GM12878 (cell line): ENCODE data around the gene SHROOM2.

Source experiments
- CBFB ChIP-seq: IDR thresholded peaks from 2 replicates; pipeline ENCODE4 v1.6.1; 2016; ENCODE audit warnings: antibody characterized with exemption, low read depth
- POLR2A ChIP-seq: IDR thresholded peaks from 2 replicates; pipeline ENCODE4 v1.6.1; 2011; ENCODE audit warnings: low read depth, mild to moderate bottlenecking, low read length
- RB1 ChIP-seq: fragments of 450-650 bp; formaldehyde crosslinking; IDR thresholded peaks from 2 replicates; pipeline ENCODE4 v1.6.1; 2017; ENCODE audit warnings: mild to moderate bottlenecking, borderline replicate concordance
- RCOR1 ChIP-seq: conservative IDR thresholded peaks from 2 replicates; pipeline ENCODE4 v1.6.1; 2012; ENCODE audit warnings: low read depth, low read length, improper control_type of control experiment
- SMC3 ChIP-seq: IDR thresholded peaks from 2 replicates; pipeline ENCODE4 v1.6.1; 2011; ENCODE audit warnings: low read length, improper control_type of control experiment, borderline replicate concordance
- TF ChIP-seq, protein P1 (sequence below): IDR thresholded peaks from 2 replicates; pipeline ENCODE4 v1.6.1; 2012; ENCODE audit warnings: mild to moderate bottlenecking, low read depth, low read length
- TF ChIP-seq, protein P2 (sequence below): IDR thresholded peaks from 2 replicates; pipeline ENCODE4 v1.6.1; 2011; ENCODE audit warnings: low read depth, mild to moderate bottlenecking, low read length, moderate library complexity, borderline replicate concordance; ENCODE audit errors: extremely low read depth
- TF ChIP-seq, protein P3 (sequence below): IDR thresholded peaks from 2 replicates; pipeline ENCODE4 v1.6.1; 2012; ENCODE audit warnings: low read length, inconsistent platforms

DNA sequence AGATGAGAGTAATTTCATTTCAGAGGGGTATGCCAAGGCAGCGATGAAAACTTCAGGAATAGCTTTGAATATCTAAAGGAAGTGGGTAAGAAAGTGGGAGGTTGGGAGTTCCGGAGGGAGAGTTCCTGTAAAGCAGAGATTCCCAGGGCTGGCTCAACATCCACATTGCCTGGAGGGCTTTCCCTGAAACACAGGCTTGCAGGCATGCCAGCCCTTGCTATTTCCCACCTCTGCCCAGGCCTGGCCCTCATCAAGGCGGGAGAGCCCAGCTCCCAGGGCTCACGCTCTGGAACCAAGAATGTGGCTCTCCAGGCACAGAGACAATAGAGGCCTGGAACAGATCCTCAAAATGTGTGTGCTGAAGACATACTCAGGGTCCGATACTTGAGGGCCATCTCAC, 137.1 kb downstream of the SHROOM2 start:
- TF ChIP-seq, protein P1, sequence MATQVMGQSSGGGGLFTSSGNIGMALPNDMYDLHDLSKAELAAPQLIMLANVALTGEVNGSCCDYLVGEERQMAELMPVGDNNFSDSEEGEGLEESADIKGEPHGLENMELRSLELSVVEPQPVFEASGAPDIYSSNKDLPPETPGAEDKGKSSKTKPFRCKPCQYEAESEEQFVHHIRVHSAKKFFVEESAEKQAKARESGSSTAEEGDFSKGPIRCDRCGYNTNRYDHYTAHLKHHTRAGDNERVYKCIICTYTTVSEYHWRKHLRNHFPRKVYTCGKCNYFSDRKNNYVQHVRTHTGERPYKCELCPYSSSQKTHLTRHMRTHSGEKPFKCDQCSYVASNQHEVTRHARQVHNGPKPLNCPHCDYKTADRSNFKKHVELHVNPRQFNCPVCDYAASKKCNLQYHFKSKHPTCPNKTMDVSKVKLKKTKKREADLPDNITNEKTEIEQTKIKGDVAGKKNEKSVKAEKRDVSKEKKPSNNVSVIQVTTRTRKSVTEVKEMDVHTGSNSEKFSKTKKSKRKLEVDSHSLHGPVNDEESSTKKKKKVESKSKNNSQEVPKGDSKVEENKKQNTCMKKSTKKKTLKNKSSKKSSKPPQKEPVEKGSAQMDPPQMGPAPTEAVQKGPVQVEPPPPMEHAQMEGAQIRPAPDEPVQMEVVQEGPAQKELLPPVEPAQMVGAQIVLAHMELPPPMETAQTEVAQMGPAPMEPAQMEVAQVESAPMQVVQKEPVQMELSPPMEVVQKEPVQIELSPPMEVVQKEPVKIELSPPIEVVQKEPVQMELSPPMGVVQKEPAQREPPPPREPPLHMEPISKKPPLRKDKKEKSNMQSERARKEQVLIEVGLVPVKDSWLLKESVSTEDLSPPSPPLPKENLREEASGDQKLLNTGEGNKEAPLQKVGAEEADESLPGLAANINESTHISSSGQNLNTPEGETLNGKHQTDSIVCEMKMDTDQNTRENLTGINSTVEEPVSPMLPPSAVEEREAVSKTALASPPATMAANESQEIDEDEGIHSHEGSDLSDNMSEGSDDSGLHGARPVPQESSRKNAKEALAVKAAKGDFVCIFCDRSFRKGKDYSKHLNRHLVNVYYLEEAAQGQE, result no peak
- TF ChIP-seq RCOR1 (no peak), SMC3 (no peak), CBFB (no peak), RB1 (no peak), POLR2A (no peak)
- TF ChIP-seq, protein P2, sequence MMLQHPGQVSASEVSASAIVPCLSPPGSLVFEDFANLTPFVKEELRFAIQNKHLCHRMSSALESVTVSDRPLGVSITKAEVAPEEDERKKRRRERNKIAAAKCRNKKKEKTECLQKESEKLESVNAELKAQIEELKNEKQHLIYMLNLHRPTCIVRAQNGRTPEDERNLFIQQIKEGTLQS, result no peak
- TF ChIP-seq, protein P3, sequence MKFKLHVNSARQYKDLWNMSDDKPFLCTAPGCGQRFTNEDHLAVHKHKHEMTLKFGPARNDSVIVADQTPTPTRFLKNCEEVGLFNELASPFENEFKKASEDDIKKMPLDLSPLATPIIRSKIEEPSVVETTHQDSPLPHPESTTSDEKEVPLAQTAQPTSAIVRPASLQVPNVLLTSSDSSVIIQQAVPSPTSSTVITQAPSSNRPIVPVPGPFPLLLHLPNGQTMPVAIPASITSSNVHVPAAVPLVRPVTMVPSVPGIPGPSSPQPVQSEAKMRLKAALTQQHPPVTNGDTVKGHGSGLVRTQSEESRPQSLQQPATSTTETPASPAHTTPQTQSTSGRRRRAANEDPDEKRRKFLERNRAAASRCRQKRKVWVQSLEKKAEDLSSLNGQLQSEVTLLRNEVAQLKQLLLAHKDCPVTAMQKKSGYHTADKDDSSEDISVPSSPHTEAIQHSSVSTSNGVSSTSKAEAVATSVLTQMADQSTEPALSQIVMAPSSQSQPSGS, result no peak
